Activated T-cell treated with anti-CD3 and anti-CD28 coated beads for 48 hours (primary cell): Measurements from ENCODE around the gene FLNB.

Experiments
- DNase-seq: peaks from one replicate; pipeline ENCODE4 v3.0.0-alpha.2; 2020; ENCODE audit warnings: low read depth

FLNB gene

GRCh38 chr3:58106640-58107039, 98.4 kb downstream of the FLNB start:
- DNase-seq: no peak

- no peak for DNase-seq
Measured at GRCh38 chr3:58107597-58107996, 99.4 kb downstream of the FLNB start.

- no peak for DNase-seq
Measured at GRCh38 chr3:58109752-58110151, 101.5 kb downstream of the FLNB start.

- DNase-seq: no peak
Measured at GRCh38 chr3:58111513-58112184, 103.4 kb downstream of the FLNB start.

- no peak for DNase-seq
Measured at GRCh38 chr3:58112185-58112535, 103.9 kb downstream of the FLNB start.

- DNase-seq: no peak
Measured at GRCh38 chr3:58115175-58115574, 107.0 kb downstream of the FLNB start.

- DNase-seq: peak; percentile 5
Measured at GRCh38 chr3:58116161-58116955, 108.1 kb downstream of the FLNB start.

DNA sequence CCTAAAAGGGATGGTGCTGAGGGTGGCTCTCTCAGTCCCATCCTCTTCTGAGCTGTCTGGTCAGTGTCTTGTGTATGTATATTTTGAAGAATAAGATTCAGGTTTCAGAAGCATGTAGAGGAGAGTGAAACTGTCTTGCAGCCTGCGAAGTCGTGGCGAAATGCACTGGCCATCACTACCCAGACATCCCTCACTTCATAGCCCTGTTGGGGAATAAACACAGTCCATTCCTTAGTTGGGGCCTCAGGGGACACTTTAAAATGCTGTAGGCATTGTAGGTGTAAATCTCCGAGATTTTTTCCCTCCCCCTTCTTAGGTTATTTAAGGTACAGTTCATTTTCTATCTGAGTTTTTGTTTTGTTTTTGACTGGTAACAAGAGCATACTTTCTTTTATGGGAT, 108.8 kb downstream of the FLNB start:
- DNase-seq: no peak

GRCh38 chr3:58117561-58118181, 109.4 kb downstream of the FLNB start:
- DNase-seq: no peak

GRCh38 chr3:58119186-58119585, 111.0 kb downstream of the FLNB start:
- DNase-seq: no peak

- no peak for DNase-seq
Measured at GRCh38 chr3:58120075-58120812, 112.0 kb downstream of the FLNB start.

DNA sequence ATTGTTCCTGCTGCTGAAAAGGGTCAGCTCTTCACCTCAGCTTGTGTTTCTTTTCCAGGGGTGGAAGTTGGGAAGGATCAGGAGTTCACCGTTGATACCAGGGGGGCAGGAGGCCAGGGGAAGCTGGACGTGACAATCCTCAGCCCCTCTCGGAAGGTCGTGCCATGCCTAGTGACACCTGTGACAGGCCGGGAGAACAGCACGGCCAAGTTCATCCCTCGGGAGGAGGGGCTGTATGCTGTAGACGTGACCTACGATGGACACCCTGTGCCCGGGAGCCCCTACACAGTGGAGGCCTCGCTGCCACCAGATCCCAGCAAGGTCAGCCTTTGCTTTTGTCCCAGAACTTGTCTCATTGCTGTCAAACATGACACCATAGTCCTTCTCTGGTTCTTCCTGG, 113.0 kb downstream of the FLNB start:
- DNase-seq: no peak

DNA sequence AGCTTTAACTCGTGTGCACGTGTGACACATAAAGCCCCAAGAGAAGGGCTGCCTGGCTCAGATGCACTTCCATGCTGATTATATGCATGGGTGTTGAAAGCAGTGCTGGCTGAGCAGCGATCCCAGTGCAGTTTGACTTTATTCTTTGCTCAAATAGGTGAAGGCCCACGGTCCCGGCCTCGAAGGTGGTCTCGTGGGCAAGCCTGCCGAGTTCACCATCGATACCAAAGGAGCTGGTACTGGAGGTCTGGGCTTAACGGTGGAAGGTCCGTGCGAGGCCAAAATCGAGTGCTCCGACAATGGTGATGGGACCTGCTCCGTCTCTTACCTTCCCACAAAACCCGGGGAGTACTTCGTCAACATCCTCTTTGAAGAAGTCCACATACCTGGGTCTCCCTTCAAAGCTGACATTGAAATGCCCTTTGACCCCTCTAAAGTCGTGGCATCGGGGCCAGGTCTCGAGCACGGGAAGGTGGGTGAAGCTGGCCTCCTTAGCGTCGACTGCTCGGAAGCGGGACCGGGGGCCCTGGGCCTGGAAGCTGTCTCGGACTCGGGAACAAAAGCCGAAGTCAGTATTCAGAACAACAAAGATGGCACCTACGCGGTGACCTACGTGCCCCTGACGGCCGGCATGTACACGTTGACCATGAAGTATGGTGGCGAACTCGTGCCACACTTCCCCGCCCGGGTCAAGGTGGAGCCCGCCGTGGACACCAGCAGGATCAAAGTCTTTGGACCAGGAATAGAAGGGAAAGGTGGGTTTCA, 114.9 kb downstream of the FLNB start:
- no peak for DNase-seq

DNA sequence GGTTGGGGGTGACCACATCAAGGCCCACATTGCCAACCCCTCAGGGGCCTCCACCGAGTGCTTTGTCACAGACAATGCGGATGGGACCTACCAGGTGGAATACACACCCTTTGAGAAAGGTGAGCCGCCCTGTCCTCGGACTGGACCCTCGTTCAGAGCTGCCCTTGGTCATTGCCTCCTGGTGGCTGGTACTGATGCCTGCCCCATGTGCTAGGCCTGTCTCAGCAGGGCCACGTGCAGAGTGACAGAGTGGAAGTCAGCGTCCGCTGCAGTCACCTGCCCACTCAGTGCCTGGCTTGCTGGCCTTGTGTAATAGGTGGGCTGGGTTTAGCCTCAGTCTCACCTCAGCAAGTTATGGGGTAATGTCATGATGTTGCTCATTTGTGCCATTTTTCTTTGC, 116.2 kb downstream of the FLNB start:
- DNase-seq: no peak

- no peak for DNase-seq
Measured at GRCh38 chr3:58129041-58129770, 121.0 kb downstream of the FLNB start.

- DNase-seq: no peak
Measured at GRCh38 chr3:58130591-58130990, 122.4 kb downstream of the FLNB start.

DNA sequence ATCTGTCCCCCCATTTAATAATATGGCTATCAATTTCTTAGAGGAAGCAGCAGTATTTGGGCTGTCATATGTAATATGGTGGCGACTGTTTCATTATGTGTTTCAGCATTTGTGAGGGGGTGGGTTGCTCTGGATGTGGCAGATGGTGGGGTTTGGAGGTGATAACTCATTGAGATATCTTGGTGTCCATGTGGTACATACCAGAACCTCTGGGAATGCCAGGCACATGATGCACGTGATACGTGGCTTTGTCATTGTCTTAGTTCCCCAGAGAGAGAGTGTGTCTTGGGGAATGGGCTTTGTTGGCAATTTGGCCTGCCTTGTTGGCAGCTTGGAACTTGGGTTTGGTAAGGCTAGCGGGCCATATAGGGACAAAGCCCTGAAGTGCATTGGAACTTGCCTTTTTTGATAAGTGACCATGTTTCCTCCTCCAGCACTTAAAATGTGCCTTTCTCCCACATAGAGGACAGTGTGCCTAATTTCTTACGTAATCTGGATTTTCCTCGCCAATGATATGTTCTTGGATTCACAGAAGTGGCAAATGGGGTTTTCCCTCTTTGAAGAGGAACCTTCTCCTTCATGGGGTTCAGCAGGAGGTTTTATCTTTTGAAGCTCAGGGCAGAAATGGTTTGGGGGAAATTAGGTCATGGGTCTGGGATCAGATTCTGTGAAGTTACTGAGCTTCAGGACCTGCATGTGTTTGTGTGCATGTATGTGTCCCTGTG, 123.0 kb downstream of the FLNB start:
- DNase-seq: no peak

GRCh38 chr3:58132850-58133249, 124.6 kb downstream of the FLNB start:
- DNase-seq: no peak

- no peak for DNase-seq
Measured at GRCh38 chr3:58134468-58134867, 126.2 kb downstream of the FLNB start.

GRCh38 chr3:58135712-58136543, 127.7 kb downstream of the FLNB start:
- no peak for DNase-seq
